Large intestine (tissue), 12 donors: ENCODE data around the gene NSMCE3. TPM values are rescaled to one million over a fixed set of nuclear protein-coding genes. Genes with fewer than 3 reads are reported as not detected.

Experiments
- DNase-seq, 2 donors: peaks; one replicate each; pipeline versions ENCODE4 v3.0.0 to v3.0.0-alpha.2; 2013
- H3K27ac ChIP-seq: one replicate; pipeline ENCODE4 v1.5.1; 2013; ENCODE audit warnings: low read length
- H3K27me3 ChIP-seq: 2 replicates; pipeline ENCODE4 v1.6.1; 2013; ENCODE audit warnings: low read length; ENCODE audit not compliant: control insufficient read depth, insufficient read depth
- H3K36me3 ChIP-seq: 2 replicates; pipeline ENCODE4 v1.6.1; 2013; ENCODE audit warnings: low read length; ENCODE audit not compliant: control insufficient read depth, insufficient read depth
- H3K4me1 ChIP-seq: one replicate; pipeline ENCODE4 v1.6.1; 2013; ENCODE audit warnings: low read length; ENCODE audit not compliant: control insufficient read depth, insufficient read depth
- H3K4me3 ChIP-seq: one replicate; pipeline ENCODE4 v1.5.1; 2013; ENCODE audit warnings: low read length
- H3K9me3 ChIP-seq: one replicate; pipeline ENCODE4 v1.6.1; 2013; ENCODE audit warnings: mild to moderate bottlenecking, low read depth, low read length, moderate library complexity; ENCODE audit not compliant: control insufficient read depth
- WGBS: methylation state at CpG from one replicate; pipeline ENCODE4 v1.1.5; 2013; ENCODE audit warnings: low lambda C conversion rate; ENCODE audit not compliant: insufficient coverage; 5-methylcytosine and 5-hydroxymethylcytosine counted together
- long read RNA-seq, 11 donors: transcript quantifications; one replicate each; lab custom pipeline, GENCODE V29; 2026
- polyA plus RNA-seq: library from polyadenylated mRNA; unstranded; fragments of 120-200 nt; gene quantifications from one replicate; pipeline ENCODE4 v1.2.1, GENCODE V29; 2013

Gene NSMCE3
- polyA plus RNA-seq: 5.8 TPM
- long read RNA-seq, donor 1, full-length matches to known transcripts: 10 of 10 reads
- long read RNA-seq, donor 1, partial matches to known transcripts: 0 of 10 reads
- long read RNA-seq, donor 1, other reads (novel, unspliced or antisense): 0 of 10 reads
- long read RNA-seq, donor 2, full-length matches to known transcripts: 18 of 18 reads
- long read RNA-seq, donor 2, partial matches to known transcripts: 0 of 18 reads
- long read RNA-seq, donor 2, other reads (novel, unspliced or antisense): 0 of 18 reads
- long read RNA-seq, donor 3: 0 reads
- long read RNA-seq, donor 4: 0 reads
- long read RNA-seq, donor 5, full-length matches to known transcripts: 6 of 6 reads
- long read RNA-seq, donor 5, partial matches to known transcripts: 0 of 6 reads
- long read RNA-seq, donor 5, other reads (novel, unspliced or antisense): 0 of 6 reads
- long read RNA-seq, donor 6, full-length matches to known transcripts: 18 of 18 reads
- long read RNA-seq, donor 6, partial matches to known transcripts: 0 of 18 reads
- long read RNA-seq, donor 6, other reads (novel, unspliced or antisense): 0 of 18 reads
- long read RNA-seq, donor 7, full-length matches to known transcripts: 13 of 13 reads
- long read RNA-seq, donor 7, partial matches to known transcripts: 0 of 13 reads
- long read RNA-seq, donor 7, other reads (novel, unspliced or antisense): 0 of 13 reads
- long read RNA-seq, donor 8, full-length matches to known transcripts: 25 of 25 reads
- long read RNA-seq, donor 8, partial matches to known transcripts: 0 of 25 reads
- long read RNA-seq, donor 8, other reads (novel, unspliced or antisense): 0 of 25 reads
- long read RNA-seq, donor 9, full-length matches to known transcripts: 15 of 15 reads
- long read RNA-seq, donor 9, partial matches to known transcripts: 0 of 15 reads
- long read RNA-seq, donor 9, other reads (novel, unspliced or antisense): 0 of 15 reads
- long read RNA-seq, donor 10, full-length matches to known transcripts: 19 of 19 reads
- long read RNA-seq, donor 10, partial matches to known transcripts: 0 of 19 reads
- long read RNA-seq, donor 10, other reads (novel, unspliced or antisense): 0 of 19 reads
- long read RNA-seq, donor 11, full-length matches to known transcripts: 14 of 14 reads
- long read RNA-seq, donor 11, partial matches to known transcripts: 0 of 14 reads
- long read RNA-seq, donor 11, other reads (novel, unspliced or antisense): 0 of 14 reads

- peak; percentile 87 to 90 for DNase-seq
- WGBS: 0% methylated on average over 4 of the region's 68 CpGs
- no peaks in the 10 kb centered on the region for H3K36me3 ChIP-seq
These were observed at the start of gene NSMCE3 for GRCh38 chr15:29269485-29270168. NSMCE3 (minus strand) TSS chr15:29269822; CDS start chr15:29269705, 117 bp downstream.

GRCh38 chr15:29316422-29316821 is 46.8 kb upstream of the NSMCE3 start:
- Histone ChIP-seq H3K4me3 (no peak overlapping the region), H3K27ac (no peak overlapping the region), H3K9me3 (no peaks in the 10 kb centered on the region), H3K27me3 (no peaks in the 10 kb centered on the region), H3K4me1 (no peaks in the 10 kb centered on the region), H3K36me3 (no peaks in the 10 kb centered on the region)
- WGBS: no CpG with 5 or more reads among the region's 3 CpGs
- no peak for DNase-seq

More at GRCh38 chr15:29269485-29270168, at the start of gene NSMCE3:
- Histone ChIP-seq H3K27me3 (no peaks in the 10 kb centered on the region), H3K27ac (peak within 1 kb of the TSS; percentile 90), H3K4me1 (peaks cover 5% of the 10 kb centered on the region), H3K4me3 (peak within 1 kb of the TSS; percentile 81), H3K9me3 (no peaks in the 10 kb centered on the region)

DNA sequence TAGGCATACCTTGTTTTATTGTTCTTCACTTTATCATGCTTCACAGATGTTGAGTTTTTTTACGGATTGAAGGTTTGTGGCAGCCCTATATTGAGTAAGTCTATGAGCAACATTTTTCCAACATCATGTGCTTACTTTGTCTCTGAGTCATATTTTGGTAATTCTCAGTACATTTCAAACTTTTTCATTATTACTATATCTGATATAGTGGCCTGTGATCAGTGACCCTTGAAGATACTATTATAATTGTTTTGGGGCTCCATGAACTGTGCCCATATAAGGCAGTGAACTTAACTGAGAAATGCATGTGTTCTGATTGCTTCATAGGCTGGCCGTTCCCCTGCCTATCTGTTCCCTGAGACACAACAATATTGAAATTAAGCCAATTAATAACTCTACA is 42.8 kb upstream of the NSMCE3 start:
- Histone ChIP-seq H3K4me3 (no peak overlapping the region), H3K4me1 (no peaks in the 10 kb centered on the region), H3K9me3 (no peaks in the 10 kb centered on the region), H3K27ac (no peak overlapping the region), H3K27me3 (no peaks in the 10 kb centered on the region), H3K36me3 (no peaks in the 10 kb centered on the region)
- whole genome bisulfite sequencing: no CpG with 5 or more reads among the region's 2 CpGs
- DNase-seq: no peak

DNA sequence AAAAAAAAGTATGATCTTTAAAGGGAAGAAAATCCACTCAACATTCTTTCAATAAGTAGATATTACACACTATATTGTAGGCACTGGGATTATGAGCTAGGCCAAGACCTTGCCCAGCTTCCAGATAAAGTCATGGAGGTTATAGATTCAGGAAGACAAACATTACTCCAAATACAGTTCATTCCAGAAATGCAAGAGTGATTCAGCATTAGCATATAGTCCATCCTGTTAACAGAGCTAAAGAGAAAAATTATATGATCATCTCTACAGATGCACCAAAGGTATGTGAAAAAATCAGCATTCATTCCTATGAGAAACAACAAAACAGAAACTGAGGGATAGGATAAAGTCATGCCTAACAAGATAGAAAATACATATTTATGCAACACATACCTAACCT is 42.1 kb upstream of the NSMCE3 start:
- no peak overlapping the region for H3K27ac ChIP-seq
- no peak overlapping the region for H3K4me3 ChIP-seq
- no peaks in the 10 kb centered on the region for H3K27me3 ChIP-seq
- DNase-seq: no peak
- H3K9me3 ChIP-seq: no peaks in the 10 kb centered on the region
- no peaks in the 10 kb centered on the region for H3K4me1 ChIP-seq
- H3K36me3 ChIP-seq: no peaks in the 10 kb centered on the region

GRCh38 chr15:29309139-29309538 is 39.5 kb upstream of the NSMCE3 start:
- Histone ChIP-seq H3K36me3 (no peaks in the 10 kb centered on the region), H3K27ac (no peak overlapping the region), H3K27me3 (no peaks in the 10 kb centered on the region), H3K4me3 (no peak overlapping the region), H3K4me1 (no peaks in the 10 kb centered on the region), H3K9me3 (no peaks in the 10 kb centered on the region)
- WGBS: no CpG with 5 or more reads among the region's 5 CpGs
- DNase-seq: no peak

- Histone ChIP-seq H3K27ac (no peak overlapping the region), H3K36me3 (no peaks in the 10 kb centered on the region), H3K27me3 (no peaks in the 10 kb centered on the region), H3K4me3 (no peak overlapping the region), H3K9me3 (no peaks in the 10 kb centered on the region), H3K4me1 (no peaks in the 10 kb centered on the region)
- DNase-seq: no peak
- WGBS: no CpG with 5 or more reads among the region's 7 CpGs
These were observed 38.7 kb upstream of the NSMCE3 start for GRCh38 chr15:29308299-29308698.

- Histone ChIP-seq H3K4me3 (no peak overlapping the region), H3K27me3 (no peaks in the 10 kb centered on the region), H3K4me1 (no peaks in the 10 kb centered on the region), H3K27ac (no peak overlapping the region), H3K9me3 (no peaks in the 10 kb centered on the region), H3K36me3 (no peaks in the 10 kb centered on the region)
- no peak for DNase-seq
- 89% methylated on average over 1 of the region's 3 CpGs for WGBS
These were observed 35.9 kb upstream of the NSMCE3 start for GRCh38 chr15:29305556-29305955.

DNA sequence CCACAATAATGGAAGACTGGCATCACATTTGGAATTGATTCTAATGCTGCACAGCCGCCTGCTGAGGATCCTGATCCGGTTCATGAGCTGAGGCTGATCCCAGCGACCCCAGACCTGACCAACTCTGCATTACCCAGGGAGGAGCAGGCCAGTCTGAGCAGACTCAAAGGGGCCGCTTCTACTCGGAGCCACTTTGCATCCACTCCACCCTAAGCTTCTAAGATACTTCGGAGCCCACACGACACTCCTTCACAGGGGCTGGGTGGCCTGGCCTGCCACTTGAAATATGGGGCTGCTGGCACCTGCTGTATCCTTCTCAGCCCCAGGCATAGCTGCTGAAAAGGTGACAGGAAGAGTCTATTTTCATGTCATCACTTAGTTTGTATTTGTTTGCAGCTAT is 33.2 kb upstream of the NSMCE3 start:
- H3K9me3 ChIP-seq: no peaks in the 10 kb centered on the region
- no peaks in the 10 kb centered on the region for H3K36me3 ChIP-seq
- H3K27ac ChIP-seq: no peak overlapping the region
- no peaks in the 10 kb centered on the region for H3K27me3 ChIP-seq
- no CpG with 5 or more reads among the region's 7 CpGs for WGBS
- DNase-seq: no peak
- H3K4me3 ChIP-seq: no peak overlapping the region
- H3K4me1 ChIP-seq: no peaks in the 10 kb centered on the region

DNA sequence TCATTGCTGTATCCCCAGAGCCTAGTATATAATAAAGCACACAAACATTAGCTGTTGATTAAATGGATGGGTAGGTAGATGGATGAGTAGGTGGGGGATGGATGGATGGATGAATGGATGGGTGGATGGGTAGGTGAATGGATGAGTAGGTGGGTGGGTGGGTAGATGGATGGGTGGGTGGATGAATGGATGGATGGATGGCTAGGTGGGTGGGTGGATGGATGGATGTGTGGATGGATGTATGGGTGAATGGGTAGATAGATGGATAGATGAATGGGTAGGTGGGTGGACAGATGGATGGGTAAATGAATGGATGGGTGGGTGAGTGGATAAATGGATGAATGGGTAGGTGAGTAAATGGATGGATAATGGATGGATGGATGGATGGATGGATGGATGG is 30.2 kb upstream of the NSMCE3 start:
- H3K9me3 ChIP-seq: no peaks in the 10 kb centered on the region
- no peak overlapping the region for H3K4me3 ChIP-seq
- no peak overlapping the region for H3K27ac ChIP-seq
- DNase-seq: no peak
- H3K36me3 ChIP-seq: no peaks in the 10 kb centered on the region
- no peaks in the 10 kb centered on the region for H3K4me1 ChIP-seq
- no peaks in the 10 kb centered on the region for H3K27me3 ChIP-seq

DNA sequence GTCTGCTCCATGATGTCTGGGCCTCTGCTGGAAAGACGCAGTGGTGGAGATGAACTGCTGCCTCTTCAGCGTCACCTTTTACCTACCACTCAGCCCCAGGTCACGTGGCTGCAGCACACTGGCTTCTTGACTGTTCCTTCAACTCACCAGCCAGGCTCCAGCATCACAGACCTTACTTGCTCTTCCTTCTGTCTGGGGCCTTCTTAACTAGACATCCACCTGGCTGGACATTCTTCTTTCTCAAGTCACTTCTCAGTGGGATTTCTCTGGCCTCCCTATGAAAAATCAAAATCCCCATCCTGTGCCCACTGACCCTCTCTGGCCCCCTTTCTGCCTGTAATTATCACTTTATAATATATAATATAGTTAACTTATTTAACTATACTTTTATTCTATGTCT is 29.7 kb upstream of the NSMCE3 start:
- no peaks in the 10 kb centered on the region for H3K27me3 ChIP-seq
- no peaks in the 10 kb centered on the region for H3K4me1 ChIP-seq
- H3K36me3 ChIP-seq: no peaks in the 10 kb centered on the region
- no peak overlapping the region for H3K4me3 ChIP-seq
- WGBS: 69% methylated on average over 2 of the region's 3 CpGs
- no peaks in the 10 kb centered on the region for H3K9me3 ChIP-seq
- DNase-seq: no peak
- H3K27ac ChIP-seq: no peak overlapping the region
